Measurements from ENCODE around the gene PDXDC1.
"Not testable (repeated sequence)": the region's sequence is repeated elsewhere in the genome, so short reads cannot be mapped to it uniquely, and the experiment has no call there.

- not testable (repeated sequence) for TF ChIP-seq POLR2A (IDR thresholded peaks at IDR 0.05)
- TF ChIP-seq, protein P1, sequence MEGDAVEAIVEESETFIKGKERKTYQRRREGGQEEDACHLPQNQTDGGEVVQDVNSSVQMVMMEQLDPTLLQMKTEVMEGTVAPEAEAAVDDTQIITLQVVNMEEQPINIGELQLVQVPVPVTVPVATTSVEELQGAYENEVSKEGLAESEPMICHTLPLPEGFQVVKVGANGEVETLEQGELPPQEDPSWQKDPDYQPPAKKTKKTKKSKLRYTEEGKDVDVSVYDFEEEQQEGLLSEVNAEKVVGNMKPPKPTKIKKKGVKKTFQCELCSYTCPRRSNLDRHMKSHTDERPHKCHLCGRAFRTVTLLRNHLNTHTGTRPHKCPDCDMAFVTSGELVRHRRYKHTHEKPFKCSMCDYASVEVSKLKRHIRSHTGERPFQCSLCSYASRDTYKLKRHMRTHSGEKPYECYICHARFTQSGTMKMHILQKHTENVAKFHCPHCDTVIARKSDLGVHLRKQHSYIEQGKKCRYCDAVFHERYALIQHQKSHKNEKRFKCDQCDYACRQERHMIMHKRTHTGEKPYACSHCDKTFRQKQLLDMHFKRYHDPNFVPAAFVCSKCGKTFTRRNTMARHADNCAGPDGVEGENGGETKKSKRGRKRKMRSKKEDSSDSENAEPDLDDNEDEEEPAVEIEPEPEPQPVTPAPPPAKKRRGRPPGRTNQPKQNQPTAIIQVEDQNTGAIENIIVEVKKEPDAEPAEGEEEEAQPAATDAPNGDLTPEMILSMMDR (IDR thresholded peaks at IDR 0.05) = not testable (repeated sequence)
Measured at GRCh38 chr16:15096583-15096972, 121.8 kb downstream of the PDXDC1 start.

Data from heart left ventricle (tissue), 13 donors.